Neural progenitor cell (in vitro differentiated cells): Measurements from ENCODE around the gene PDSS1.

Source experiments
- EZH2 ChIP-seq: fragments of 200-600 bp; sonication (generic); IDR thresholded peaks from 2 replicates; pipeline ENCODE4 v1.6.1; 2017; ENCODE audit warnings: antibody characterized with exemption, mild to moderate bottlenecking, moderate library complexity
- TF ChIP-seq, protein P1 (sequence below): fragments of 200-600 bp; sonication (generic); IDR thresholded peaks from 2 replicates; pipeline ENCODE4 v1.5.1; 2017; ENCODE audit warnings: antibody characterized with exemption, mild to moderate bottlenecking

DNA sequence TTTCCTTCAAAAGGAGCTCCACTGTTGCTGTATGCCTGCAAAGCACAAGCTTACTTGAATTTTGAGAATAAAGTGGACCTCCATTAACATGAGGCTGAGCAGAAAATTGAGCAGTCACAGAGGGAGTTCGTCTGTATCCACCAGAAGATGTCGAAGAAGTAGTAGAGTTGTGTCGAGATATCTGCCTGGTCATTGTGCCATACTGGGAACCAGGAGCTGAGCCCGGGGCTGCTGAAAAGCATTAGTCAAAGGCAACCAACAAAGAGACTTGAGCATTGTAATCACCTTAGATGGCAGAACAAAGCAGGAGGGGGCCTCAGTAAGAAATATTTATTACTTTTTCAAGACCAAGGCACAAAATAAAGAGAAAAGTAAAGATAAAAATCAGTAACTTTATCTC lies 61.5 kb downstream of the PDSS1 start:
- TF ChIP-seq, protein P1, sequence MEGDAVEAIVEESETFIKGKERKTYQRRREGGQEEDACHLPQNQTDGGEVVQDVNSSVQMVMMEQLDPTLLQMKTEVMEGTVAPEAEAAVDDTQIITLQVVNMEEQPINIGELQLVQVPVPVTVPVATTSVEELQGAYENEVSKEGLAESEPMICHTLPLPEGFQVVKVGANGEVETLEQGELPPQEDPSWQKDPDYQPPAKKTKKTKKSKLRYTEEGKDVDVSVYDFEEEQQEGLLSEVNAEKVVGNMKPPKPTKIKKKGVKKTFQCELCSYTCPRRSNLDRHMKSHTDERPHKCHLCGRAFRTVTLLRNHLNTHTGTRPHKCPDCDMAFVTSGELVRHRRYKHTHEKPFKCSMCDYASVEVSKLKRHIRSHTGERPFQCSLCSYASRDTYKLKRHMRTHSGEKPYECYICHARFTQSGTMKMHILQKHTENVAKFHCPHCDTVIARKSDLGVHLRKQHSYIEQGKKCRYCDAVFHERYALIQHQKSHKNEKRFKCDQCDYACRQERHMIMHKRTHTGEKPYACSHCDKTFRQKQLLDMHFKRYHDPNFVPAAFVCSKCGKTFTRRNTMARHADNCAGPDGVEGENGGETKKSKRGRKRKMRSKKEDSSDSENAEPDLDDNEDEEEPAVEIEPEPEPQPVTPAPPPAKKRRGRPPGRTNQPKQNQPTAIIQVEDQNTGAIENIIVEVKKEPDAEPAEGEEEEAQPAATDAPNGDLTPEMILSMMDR: no peak
- no peak for TF ChIP-seq EZH2
